ENCODE results near the gene ALG14.

GRCh38 chr1:95018602-95019369, 54.0 kb downstream of the ALG14 start:
- TF ChIP-seq RCOR1 (IDR thresholded peaks at IDR 0.05; ENCODE audit: insufficient replicate concordance, low read length) (no peak), CHD1 (IDR thresholded peaks at IDR 0.05; ENCODE audit: low read depth, low read length) (no peak), CTCF (conservative IDR thresholded peaks at IDR 0.05; ENCODE audit: low read depth, low read length) (no peak), POLR2A (IDR thresholded peaks at IDR 0.05; ENCODE audit: low read depth, low read length) (no peak), MAFK (IDR thresholded peaks at IDR 0.05; ENCODE audit: low read depth, low read length) (peak; percentile 60), NFE2L2 (IDR thresholded peaks at IDR 0.05; ENCODE audit: low read depth, low read length) (no peak), RAD21 (IDR thresholded peaks at IDR 0.05; ENCODE audit: low read length) (no peak), FOS (IDR thresholded peaks at IDR 0.05; ENCODE audit: low read depth, low read length) (0 out of 2 replicates have a peak, but pooled peaks have one; percentile 17), CEBPB (IDR thresholded peaks at IDR 0.05; ENCODE audit: low read depth, low read length) (no peak), MXI1 (IDR thresholded peaks at IDR 0.05; ENCODE audit: borderline replicate concordance, low read depth, low read length) (no peak), RFX5 (IDR thresholded peaks at IDR 0.05; ENCODE audit: low read depth, low read length) (no peak), USF2 (IDR thresholded peaks at IDR 0.05; ENCODE audit: low read depth, low read length) (no peak)
